T-cell (primary cell): ENCODE results near the gene ZBTB4. TPM values are rescaled to one million over a fixed set of nuclear protein-coding genes. Genes with fewer than 3 reads are reported as not detected.

Source experiments
- ATAC-seq, 4 experiments: fragments of 200-7000 bp in 3 of 4; fragments of 150-1000 bp in 1 of 4; cut with Tn5 transposase; replicated peaks in 1 of 4; 1 replicate in 3 of 4; 2 replicates in 1 of 4; pipeline ENCODE4 v1.10.0; 2021; ENCODE audit warnings: moderate library complexity in 3 of 4, mild to moderate bottlenecking in 2 of 4, moderate number of reproducible peaks in 1 of 4
- CTCF ChIA-PET, 2 donors: fragments of 300-600 bp; sonication (Branson Sonifier 250); formaldehyde crosslinking; loops; one replicate each; lab custom pipeline; 2022; ENCODE audit warnings: antibody characterized with exemption in 2 of 2; lab: Charles Lee
- POLR2A ChIA-PET, 2 donors: fragments of 300-600 bp; sonication (Branson Sonifier 250); formaldehyde crosslinking; loops; one replicate each; lab custom pipeline; 2022; ENCODE audit warnings: antibody characterized with exemption in 2 of 2; lab: Charles Lee
- DNase-seq, 35 experiments: peaks; one replicate each; pipeline versions ENCODE4 v3.0.0 to v3.0.0-alpha.2; 2013 to 2023
- H3K27ac ChIP-seq: one replicate; pipeline ENCODE4 v1.5.1; 2013; ENCODE audit warnings: low read length
- H3K27me3 ChIP-seq, 2 experiments: replicated peaks in 1 of 2; 1 replicate in 1 of 2; 2 replicates in 1 of 2; pipeline versions ENCODE4 v1.6.1 to v1.7.0; 2013; ENCODE audit warnings: low read length in 1 of 2, mixed read lengths in 1 of 2; ENCODE audit not compliant: control insufficient read depth in 2 of 2, insufficient read depth in 2 of 2; ENCODE audit errors: extremely low read depth in 1 of 2
- H3K36me3 ChIP-seq, 2 donors: 1 replicate in 1 of 2; 2 replicates in 1 of 2; pipeline versions ENCODE4 v1.6.1 to v1.7.0; 2013; ENCODE audit warnings: low read length in 1 of 2; ENCODE audit not compliant: control insufficient read depth in 2 of 2, insufficient read depth in 1 of 2; ENCODE audit errors: extremely low read depth in 1 of 2
- H3K4me1 ChIP-seq, 2 experiments: 1 replicate in 1 of 2; 2 replicates in 1 of 2; pipeline versions ENCODE4 v1.6.1 to v1.7.0; 2013; ENCODE audit warnings: low read length in 2 of 2, mixed read lengths in 1 of 2; ENCODE audit not compliant: insufficient read depth in 2 of 2, control insufficient read depth in 1 of 2; ENCODE audit errors: extremely low read depth in 1 of 2
- H3K4me3 ChIP-seq, 2 donors: 1 replicate in 1 of 2; 2 replicates in 1 of 2; pipeline versions ENCODE4 v1.5.1 to v1.7.0; 2013; ENCODE audit warnings: mild to moderate bottlenecking in 2 of 2, low read length in 1 of 2, moderate library complexity in 1 of 2; ENCODE audit not compliant: control insufficient read depth in 1 of 2; ENCODE audit errors: extremely low read depth in 1 of 2
- H3K9me3 ChIP-seq: 2 replicates; pipeline ENCODE4 v1.7.0; 2013
- H3K27ac Mint-ChIP-seq, 2 donors: one replicate each; pipeline ENCODE4 v1.8.0; 2020 to 2021; ENCODE audit warnings: mild to moderate bottlenecking in 2 of 2, mixed read lengths in 2 of 2
- H3K27me3 Mint-ChIP-seq, 2 donors: one replicate each; pipeline ENCODE4 v1.8.0; 2021 to 2022; ENCODE audit warnings: mixed read lengths in 2 of 2
- H3K36me3 Mint-ChIP-seq: one replicate; pipeline ENCODE4 v1.8.0; 2021; ENCODE audit warnings: mixed read lengths
- H3K4me1 Mint-ChIP-seq, 3 donors: one replicate each; pipeline ENCODE4 v1.8.0; 2020 to 2022; ENCODE audit warnings: mixed read lengths in 3 of 3, mild to moderate bottlenecking in 1 of 3
- H3K4me3 Mint-ChIP-seq, 3 donors: one replicate each; pipeline ENCODE4 v1.8.0; 2020 to 2022; ENCODE audit warnings: mild to moderate bottlenecking in 3 of 3, mixed read lengths in 3 of 3, moderate library complexity in 3 of 3
- H3K9me3 Mint-ChIP-seq, 3 donors: one replicate each; pipeline ENCODE4 v1.8.0; 2020 to 2022; ENCODE audit warnings: mixed read lengths in 3 of 3
- WGBS: methylation state at CpG from one replicate; pipeline ENCODE4 v1.1.5; 2013; ENCODE audit warnings: missing lambda C conversion rate; ENCODE audit not compliant: insufficient coverage; 5-methylcytosine and 5-hydroxymethylcytosine counted together
- total RNA-seq, 35 experiments: library from RNA in 6 of 35; stranded (reverse) in 6 of 35; fragments of 120-200 nt in 1 of 35; gene quantifications; one replicate each; pipeline versions ENCODE4 v1.2.1 to v1.2.4 and lab custom pipeline; 2013 to 2026

Gene ZBTB4
- total RNA-seq, 5 donors from 2014 or later (not counting 1 experiment from before 2014, with no cell fraction given), result 64.0 to 86.6 (median 82.7) TPM

GRCh38 chr17:7432296-7432695 is 47.1 kb downstream of the ZBTB4 start:
- H3K36me3 ChIP-seq, result no peaks in the 10 kb centered on the region
- POLR2A ChIA-PET, result no interaction called here

GRCh38 chr17:7431231-7431630 is 48.2 kb downstream of the ZBTB4 start:
- H3K4me1 Mint-ChIP-seq, result peaks cover 8 to 12% (median 10%) of the 10 kb centered on the region in 3 donors
- no peak for DNase-seq
- CTCF ChIA-PET, result interaction anchor here in 1 of 2 donors (0.5 kb wide), 1 partner anchor 36 kb away, joined by 6 read pairs; no protein-coding TSS in a partner anchor

More at GRCh38 chr17:7432296-7432695, 47.1 kb downstream of the ZBTB4 start:
- ATAC-seq (no peak), DNase-seq (no peak)
- Histone ChIP-seq H3K4me1 (peaks cover 0 to 22% of the 10 kb centered on the region in 2 experiments), H3K27me3 (no peaks in the 10 kb centered on the region), H3K4me3 (no peak overlapping the region), H3K9me3 (no peaks in the 10 kb centered on the region), H3K27ac (no peak overlapping the region)
- peaks cover 14 to 20% (median 17%) of the 10 kb centered on the region in 3 donors for H3K4me1 Mint-ChIP-seq
- no peak overlapping the region for H3K4me3 Mint-ChIP-seq
- no peaks in the 10 kb centered on the region for H3K9me3 Mint-ChIP-seq
- H3K36me3 Mint-ChIP-seq, result no peaks in the 10 kb centered on the region
- no peak overlapping the region for H3K27ac Mint-ChIP-seq
- CTCF ChIA-PET, result no interaction called here
- 93% methylated on average over 11 of the region's 11 CpGs for WGBS
- no peaks in the 10 kb centered on the region for H3K27me3 Mint-ChIP-seq

GRCh38 chr17:7429722-7430121 is 49.7 kb downstream of the ZBTB4 start:
- Mint-ChIP-seq H3K27ac (no peak overlapping the region), H3K4me1 (peaks cover 0 to under 1% (median 0%) of the 10 kb centered on the region in 3 donors), H3K36me3 (no peaks in the 10 kb centered on the region), H3K9me3 (no peaks in the 10 kb centered on the region), H3K4me3 (no peak overlapping the region), H3K27me3 (no peaks in the 10 kb centered on the region)
- Histone ChIP-seq H3K27me3 (no peaks in the 10 kb centered on the region), H3K4me1 (peaks cover 0 to under 1% of the 10 kb centered on the region in 2 experiments), H3K4me3 (no peak overlapping the region), H3K36me3 (no peaks in the 10 kb centered on the region), H3K27ac (no peak overlapping the region), H3K9me3 (no peaks in the 10 kb centered on the region)
- no peak for DNase-seq
- no peak for ATAC-seq
- ChIA-PET CTCF (no interaction called here), POLR2A (no interaction called here)
- WGBS, result 86% methylated on average over 10 of the region's 10 CpGs

More at GRCh38 chr17:7431231-7431630, 48.2 kb downstream of the ZBTB4 start:
- H3K27me3 Mint-ChIP-seq, result no peaks in the 10 kb centered on the region
- Histone ChIP-seq H3K9me3 (no peaks in the 10 kb centered on the region), H3K4me1 (peaks cover 0 to 12% of the 10 kb centered on the region in 2 experiments), H3K4me3 (no peak overlapping the region), H3K36me3 (no peaks in the 10 kb centered on the region), H3K27me3 (no peaks in the 10 kb centered on the region), H3K27ac (no peak overlapping the region)
- H3K9me3 Mint-ChIP-seq, result no peaks in the 10 kb centered on the region
- no peak for ATAC-seq
- WGBS, result 83% methylated on average over 1 of the region's 1 CpG
- no peaks in the 10 kb centered on the region for H3K36me3 Mint-ChIP-seq
- no peak overlapping the region for H3K27ac Mint-ChIP-seq
- POLR2A ChIA-PET, result no interaction called here
- no peak overlapping the region for H3K4me3 Mint-ChIP-seq

DNA sequence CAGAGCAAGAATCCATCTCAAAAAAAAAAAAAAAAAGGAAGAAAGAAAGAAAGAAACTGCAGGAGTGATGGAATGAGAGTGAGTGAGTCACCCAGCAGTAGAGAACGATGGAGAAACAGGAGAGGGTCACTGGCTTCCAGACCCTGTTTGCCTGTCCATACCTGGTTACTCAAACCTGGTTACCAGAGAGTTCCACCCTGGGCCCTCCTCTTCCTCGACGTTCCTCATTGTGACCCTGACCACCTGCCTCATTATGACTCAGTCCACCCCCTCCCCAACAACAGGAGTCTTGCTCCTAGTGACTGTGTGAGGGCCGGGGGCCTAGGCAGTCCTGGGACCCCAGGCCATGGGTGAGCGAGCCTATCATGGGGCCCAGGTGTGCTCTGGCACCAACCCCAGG is 50.9 kb downstream of the ZBTB4 start, which contains the start of gene SPEM3:
TSS of gene SPEM3 (plus strand) at position 301 of the 400 bp plus-strand sequence. CDS start at position 347, 46 bp downstream.
- 49% methylated on average over 4 of the region's 5 CpGs for WGBS
- H3K36me3 Mint-ChIP-seq, result no peaks in the 10 kb centered on the region

DNA sequence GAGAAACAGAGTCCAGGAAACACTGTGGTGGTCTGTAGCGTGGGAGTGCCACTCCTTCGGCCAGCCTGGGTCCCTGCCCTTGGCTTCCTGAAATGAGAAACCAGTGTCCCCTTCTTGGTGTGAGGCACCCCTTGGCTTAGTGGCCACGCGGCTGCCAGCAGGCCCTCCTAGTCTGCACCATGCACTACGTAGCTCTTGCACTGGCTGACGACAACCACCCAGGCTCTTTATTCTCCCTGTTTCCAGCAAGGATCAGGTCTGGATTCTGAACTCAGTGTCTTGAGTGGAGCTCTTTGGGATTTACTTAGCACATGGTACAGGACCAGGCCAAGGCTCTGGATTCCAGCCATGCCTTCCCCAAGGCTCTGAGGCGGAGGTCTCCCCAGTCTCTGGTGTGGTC is 51.9 kb downstream of the ZBTB4 start:
- no peak overlapping the region for H3K27ac Mint-ChIP-seq
- H3K9me3 Mint-ChIP-seq, result no peaks in the 10 kb centered on the region

More for the DNA sequence above, 50.9 kb downstream of the ZBTB4 start, which contains the start of gene SPEM3:
- H3K27me3 Mint-ChIP-seq, result no peaks in the 10 kb centered on the region
- ATAC-seq (no peak), DNase-seq (no peak)
- no peaks in the 10 kb centered on the region for H3K9me3 ChIP-seq
- no peaks in the 10 kb centered on the region for H3K4me1 ChIP-seq
- no peak within 1 kb of the TSS for H3K4me3 ChIP-seq
- no peaks in the 10 kb centered on the region for H3K9me3 Mint-ChIP-seq
- CTCF ChIA-PET, result no interaction called here
- no peak within 1 kb of the TSS for H3K27ac ChIP-seq
- POLR2A ChIA-PET, result no interaction called here
- H3K27me3 ChIP-seq, result no peaks in the 10 kb centered on the region
- H3K36me3 ChIP-seq, result no peaks in the 10 kb centered on the region
- no peak within 1 kb of the TSS for H3K4me3 Mint-ChIP-seq
- no peaks in the 10 kb centered on the region for H3K4me1 Mint-ChIP-seq
- H3K27ac Mint-ChIP-seq, result no peak within 1 kb of the TSS

GRCh38 chr17:7426896-7427489 is 52.4 kb downstream of the ZBTB4 start:
- H3K27me3 Mint-ChIP-seq, result no peaks in the 10 kb centered on the region
- no peak overlapping the region for H3K27ac Mint-ChIP-seq
- H3K27me3 ChIP-seq, result peaks cover 0 to 2% of the 10 kb centered on the region in 2 experiments
- H3K9me3 Mint-ChIP-seq, result no peaks in the 10 kb centered on the region
- no peak for DNase-seq
- ChIA-PET POLR2A (no interaction called here), CTCF (no interaction called here)
- H3K36me3 ChIP-seq, result no peaks in the 10 kb centered on the region
- WGBS, result 86% methylated on average over 21 of the region's 29 CpGs
- no peak overlapping the region for H3K27ac ChIP-seq
- H3K4me1 ChIP-seq, result no peaks in the 10 kb centered on the region
- no peaks in the 10 kb centered on the region for H3K9me3 ChIP-seq
- no peak overlapping the region for H3K4me3 ChIP-seq
- H3K4me1 Mint-ChIP-seq, result no peaks in the 10 kb centered on the region
- no peak overlapping the region for H3K4me3 Mint-ChIP-seq
- H3K36me3 Mint-ChIP-seq, result no peaks in the 10 kb centered on the region
- ATAC-seq, result no peak

More for the DNA sequence above, 51.9 kb downstream of the ZBTB4 start:
- CTCF ChIA-PET, result no interaction called here
- H3K27ac ChIP-seq, result no peak overlapping the region
- H3K4me1 ChIP-seq, result no peaks in the 10 kb centered on the region
- H3K4me1 Mint-ChIP-seq, result no peaks in the 10 kb centered on the region
- no peak overlapping the region for H3K4me3 ChIP-seq
- DNase-seq (no peak), ATAC-seq (no peak)
- no peak overlapping the region for H3K4me3 Mint-ChIP-seq
- H3K27me3 Mint-ChIP-seq, result no peaks in the 10 kb centered on the region
- H3K9me3 ChIP-seq, result no peaks in the 10 kb centered on the region
- 87% methylated on average over 7 of the region's 7 CpGs for WGBS
- H3K36me3 Mint-ChIP-seq, result no peaks in the 10 kb centered on the region
- peaks cover 0 to 2% of the 10 kb centered on the region in 2 experiments for H3K27me3 ChIP-seq
- H3K36me3 ChIP-seq, result no peaks in the 10 kb centered on the region
- POLR2A ChIA-PET, result no interaction called here
